B cell (primary cell): ENCODE results near the gene SLC22A12. TPM values are rescaled to one million over a fixed set of nuclear protein-coding genes. Genes with fewer than 3 reads are reported as not detected.

Experiments
- ATAC-seq: fragments of 200-7000 bp; cut with Tn5 transposase; one replicate; pipeline ENCODE4 v1.10.0; 2021; ENCODE audit warnings: low read depth, mild to moderate bottlenecking, moderate number of reproducible peaks, moderate library complexity
- CTCF ChIA-PET: fragments of 350-600 bp; sonication (Branson Sonifier 250); formaldehyde crosslinking; loops from one replicate; lab custom pipeline; 2021; ENCODE audit warnings: antibody characterized with exemption, inconsistent platforms; lab: Charles Lee
- POLR2A ChIA-PET: fragments of 350-600 bp; sonication (Branson Sonifier 250); formaldehyde crosslinking; loops from one replicate; lab custom pipeline; 2021; ENCODE audit warnings: antibody characterized with exemption; lab: Charles Lee
- DNase-seq: peaks from one replicate; pipeline ENCODE4 v3.0.0; 2013
- H2AFZ ChIP-seq: 2 replicates; pipeline ENCODE4 v1.6.1; 2012; ENCODE audit warnings: mild to moderate bottlenecking, low read depth, low read length; ENCODE audit not compliant: insufficient read depth, poor library complexity, severe bottlenecking
- H3K27ac ChIP-seq, 2 donors: 1 replicate in 1 of 2; 2 replicates in 1 of 2; pipeline ENCODE4 v1.5.1; 2012 to 2013; ENCODE audit warnings: low read length in 2 of 2, mild to moderate bottlenecking in 2 of 2, moderate library complexity in 1 of 2
- H3K27me3 ChIP-seq, 4 experiments: fragments of 200-600 bp in 1 of 4; sonication (generic) in 1 of 4; replicated peaks in 1 of 4; 1 replicate in 2 of 4; 2 replicates in 2 of 4; pipeline versions ENCODE4 v1.6.1 to v1.7.0; 2013 to 2016; ENCODE audit warnings: low read length in 3 of 4, mild to moderate bottlenecking in 2 of 4, mixed read lengths in 1 of 4, moderate library complexity in 1 of 4; ENCODE audit not compliant: insufficient read depth in 4 of 4, control insufficient read depth in 3 of 4; ENCODE audit errors: control extremely low read depth in 1 of 4
- H3K36me3 ChIP-seq, 2 experiments: replicated peaks in 1 of 2; 1 replicate in 1 of 2; 2 replicates in 1 of 2; pipeline versions ENCODE4 v1.6.1 to v1.7.1; 2013; ENCODE audit warnings: low read length in 1 of 2; ENCODE audit not compliant: insufficient read depth in 2 of 2, control insufficient read depth in 1 of 2; ENCODE audit errors: control extremely low read depth in 1 of 2, extremely low read depth in 1 of 2
- H3K4me1 ChIP-seq, 2 donors: fragments of 200-600 bp in 1 of 2; sonication (generic) in 1 of 2; 1 replicate in 1 of 2; 2 replicates in 1 of 2; pipeline versions ENCODE4 v1.5.1 to v1.6.1; 2013 to 2017; ENCODE audit warnings: low read length in 2 of 2; ENCODE audit not compliant: control insufficient read depth in 2 of 2, insufficient read depth in 2 of 2
- H3K4me2 ChIP-seq: replicated peaks from 2 replicates; pipeline ENCODE3; 2012; ENCODE audit warnings: mild to moderate bottlenecking, low read depth, low read length; ENCODE audit not compliant: poor library complexity, severe bottlenecking
- H3K4me3 ChIP-seq, 5 experiments: fragments of 200-600 bp in 1 of 5; sonication (generic) in 1 of 5; 1 replicate in 3 of 5; 2 replicates in 2 of 5; pipeline versions ENCODE4 v1.5.1 to v1.7.0; 2011 to 2016; ENCODE audit warnings: low read length in 4 of 5, mild to moderate bottlenecking in 4 of 5, low read depth in 2 of 5, control low read depth in 1 of 5, moderate library complexity in 1 of 5; ENCODE audit not compliant: insufficient read depth in 1 of 5; ENCODE audit errors: control extremely low read depth in 1 of 5, extremely low read depth in 1 of 5
- H3K79me2 ChIP-seq: fragments of 200-600 bp; sonication (generic); one replicate; pipeline ENCODE4 v1.6.0; 2016; ENCODE audit warnings: low read length; ENCODE audit not compliant: control insufficient read depth, insufficient read depth
- H3K9ac ChIP-seq: fragments of 200-600 bp; sonication (generic); 2 replicates; pipeline ENCODE4 v1.6.1; 2017; ENCODE audit warnings: mild to moderate bottlenecking, low read length, moderate library complexity
- H3K9me3 ChIP-seq, 3 donors: one replicate each; pipeline versions ENCODE4 v1.6.1 to v1.7.1; 2013; ENCODE audit warnings: low read length in 2 of 3; ENCODE audit not compliant: control insufficient read depth in 2 of 3, insufficient read depth in 1 of 3; ENCODE audit errors: control extremely low read depth in 1 of 3
- H4K20me1 ChIP-seq: 2 replicates; pipeline ENCODE4 v1.6.0; 2012; ENCODE audit warnings: mild to moderate bottlenecking, low read length; ENCODE audit not compliant: insufficient read depth, control insufficient read depth, poor library complexity, severe bottlenecking
- H3K27ac Mint-ChIP-seq: one replicate; pipeline ENCODE4 v1.8.0; 2021; ENCODE audit warnings: mixed read lengths
- H3K27me3 Mint-ChIP-seq: one replicate; pipeline ENCODE4 v1.8.0; 2021; ENCODE audit warnings: mixed read lengths
- H3K4me1 Mint-ChIP-seq: one replicate; pipeline ENCODE4 v1.8.0; 2021; ENCODE audit warnings: mixed read lengths
- H3K4me3 Mint-ChIP-seq: one replicate; pipeline ENCODE4 v1.8.0; 2021; ENCODE audit warnings: mixed read lengths
- H3K9me3 Mint-ChIP-seq: one replicate; pipeline ENCODE4 v1.8.0; 2022; ENCODE audit warnings: mixed read lengths; ENCODE audit not compliant: insufficient read depth
- EZH2 ChIP-seq: IDR thresholded peaks from 2 replicates; pipeline ENCODE4 v1.6.1; 2012; ENCODE audit warnings: borderline replicate concordance, low read depth, mild to moderate bottlenecking, moderate library complexity, low read length; ENCODE audit not compliant: insufficient read depth, poor library complexity, severe bottlenecking
- WGBS: methylation state at CpG from one replicate; pipeline ENCODE4 v1.1.5; 2013; ENCODE audit warnings: missing lambda C conversion rate; ENCODE audit not compliant: insufficient coverage; 5-methylcytosine and 5-hydroxymethylcytosine counted together
- intact Hi-C: fragments of 100-400 bp; cut with micrococcal nuclease; formaldehyde crosslinking; loops from one replicate; pipeline ENCODE4 v1.10.0; 2022
- polyA plus RNA-seq: library from polyadenylated mRNA; depleted of rRNA; stranded (reverse); fragments of >200 nt; gene quantifications from 2 replicates; pipeline ENCODE4 v1.2.3, GENCODE V29; 2012
- total RNA-seq, 2 donors: library from RNA; stranded (reverse); fragments of 120-200 nt in 1 of 2; gene quantifications; 1 replicate in 1 of 2; 2 replicates in 1 of 2; pipeline versions ENCODE4 v1.2.3 to v1.2.4, GENCODE V29; 2013 to 2022
- TF ChIP-seq, protein P1 (sequence below): fragments of 200-600 bp; IDR thresholded peaks from one replicate; pipeline ENCODE4 v1.8.0; 2022; ENCODE audit warnings: antibody characterized with exemption, mild to moderate bottlenecking

The SLC22A12 gene
- total and polyA plus RNA-seq, 2 donors (not counting 1 experiment from before 2014, with no cell fraction given), result not detected

DNA sequence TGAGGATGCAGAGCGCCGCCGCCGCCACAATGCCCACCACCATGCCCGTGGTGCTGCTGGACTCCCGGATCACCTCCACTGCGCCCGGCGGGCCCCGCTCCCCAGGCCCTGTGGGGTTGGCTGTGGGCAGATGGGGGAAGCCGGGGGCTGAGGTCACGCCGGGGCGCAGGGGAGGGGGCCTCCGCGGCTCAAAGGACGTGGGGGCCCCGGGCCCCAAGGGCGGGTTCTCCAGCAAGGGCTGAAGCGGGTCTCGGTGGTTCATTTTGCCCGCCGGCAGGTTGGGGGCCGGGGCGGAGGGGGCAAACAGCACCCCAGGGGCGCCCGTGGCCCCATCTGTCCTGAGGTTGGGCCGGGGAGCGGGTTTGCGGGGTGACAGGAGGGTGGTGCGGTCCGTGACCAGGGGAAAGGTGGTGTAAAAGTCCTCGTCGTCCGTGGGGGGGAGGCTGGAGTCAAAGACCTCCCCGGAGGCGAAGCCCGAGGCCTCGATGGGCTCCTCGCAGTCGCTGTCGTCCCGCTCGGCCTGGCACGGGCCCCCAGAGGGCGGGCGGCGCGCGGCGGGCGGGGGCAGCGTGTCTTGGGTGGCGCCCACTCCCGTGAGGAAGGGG is 16.5 kb downstream of the SLC22A12 start:
- 96% methylated on average over 51 of the region's 55 CpGs for WGBS
- DNase-seq, result no peak
- H3K36me3 ChIP-seq, result no peaks in the 10 kb centered on the region
- intact Hi-C loops, result no loop called here
- peaks cover 0 to 3% (median 0%) of the 10 kb centered on the region in 4 experiments for H3K27me3 ChIP-seq
- H4K20me1 ChIP-seq, result no peaks in the 10 kb centered on the region
- no peak overlapping the region for H3K4me3 ChIP-seq
- peaks cover 4% of the 10 kb centered on the region for H3K27me3 Mint-ChIP-seq
- CTCF ChIA-PET, result no interaction called here
- ATAC-seq, result no peak
- TF ChIP-seq, protein P1, sequence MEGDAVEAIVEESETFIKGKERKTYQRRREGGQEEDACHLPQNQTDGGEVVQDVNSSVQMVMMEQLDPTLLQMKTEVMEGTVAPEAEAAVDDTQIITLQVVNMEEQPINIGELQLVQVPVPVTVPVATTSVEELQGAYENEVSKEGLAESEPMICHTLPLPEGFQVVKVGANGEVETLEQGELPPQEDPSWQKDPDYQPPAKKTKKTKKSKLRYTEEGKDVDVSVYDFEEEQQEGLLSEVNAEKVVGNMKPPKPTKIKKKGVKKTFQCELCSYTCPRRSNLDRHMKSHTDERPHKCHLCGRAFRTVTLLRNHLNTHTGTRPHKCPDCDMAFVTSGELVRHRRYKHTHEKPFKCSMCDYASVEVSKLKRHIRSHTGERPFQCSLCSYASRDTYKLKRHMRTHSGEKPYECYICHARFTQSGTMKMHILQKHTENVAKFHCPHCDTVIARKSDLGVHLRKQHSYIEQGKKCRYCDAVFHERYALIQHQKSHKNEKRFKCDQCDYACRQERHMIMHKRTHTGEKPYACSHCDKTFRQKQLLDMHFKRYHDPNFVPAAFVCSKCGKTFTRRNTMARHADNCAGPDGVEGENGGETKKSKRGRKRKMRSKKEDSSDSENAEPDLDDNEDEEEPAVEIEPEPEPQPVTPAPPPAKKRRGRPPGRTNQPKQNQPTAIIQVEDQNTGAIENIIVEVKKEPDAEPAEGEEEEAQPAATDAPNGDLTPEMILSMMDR, result no peak
- TF ChIP-seq EZH2, result no peak
- H3K4me2 ChIP-seq, result no peak overlapping the region
- H3K79me2 ChIP-seq, result no peaks in the 10 kb centered on the region
- POLR2A ChIA-PET, result no interaction called here
- peaks cover 0 to 3% (median 0%) of the 10 kb centered on the region in 3 donors for H3K9me3 ChIP-seq
- no peak overlapping the region for H3K4me3 Mint-ChIP-seq
- H3K27ac ChIP-seq, result no peak overlapping the region
- H3K9me3 Mint-ChIP-seq, result no peaks in the 10 kb centered on the region
- H3K9ac ChIP-seq, result no peak overlapping the region
- H3K4me1 ChIP-seq, result peaks cover 0 to 3% of the 10 kb centered on the region in 2 donors
- H2AFZ ChIP-seq, result no peak overlapping the region
- H3K4me1 Mint-ChIP-seq, result peaks cover 3% of the 10 kb centered on the region
- no peak overlapping the region for H3K27ac Mint-ChIP-seq

DNA sequence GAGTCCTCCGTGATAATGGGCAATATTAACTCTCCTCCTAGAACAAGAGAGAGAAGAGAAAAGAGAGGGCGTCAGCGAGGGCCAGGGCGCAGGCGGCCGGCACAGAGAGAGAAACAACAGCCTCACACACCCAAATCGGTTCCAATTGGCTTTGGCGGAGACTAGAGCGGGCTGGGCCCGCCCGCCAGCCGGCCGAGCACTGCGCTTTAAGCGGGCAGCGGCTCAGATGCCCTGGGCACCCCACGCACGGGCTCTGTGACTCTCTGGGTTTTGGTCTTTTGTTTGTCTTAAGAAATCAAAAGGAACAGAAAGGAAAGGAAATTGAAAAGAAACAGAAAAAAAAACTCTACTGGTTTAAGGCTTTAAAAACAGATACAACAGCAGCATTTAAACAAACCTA is 17.0 kb downstream of the SLC22A12 start:
- Histone ChIP-seq H3K79me2 (no peaks in the 10 kb centered on the region), H3K9ac (no peak overlapping the region), H3K9me3 (peaks cover 0 to 3% (median 0%) of the 10 kb centered on the region in 3 donors), H3K27me3 (peaks cover 0 to 3% (median 0%) of the 10 kb centered on the region in 4 experiments), H3K4me3 (no peak overlapping the region), H3K4me2 (no peak overlapping the region), H4K20me1 (no peaks in the 10 kb centered on the region), H2AFZ (no peak overlapping the region), H3K4me1 (peaks cover 0 to 3% of the 10 kb centered on the region in 2 donors), H3K27ac (no peak overlapping the region), H3K36me3 (no peaks in the 10 kb centered on the region)
- no peaks in the 10 kb centered on the region for H3K9me3 Mint-ChIP-seq
- peaks cover 3% of the 10 kb centered on the region for H3K4me1 Mint-ChIP-seq
- intact Hi-C loops, result no loop called here
- H3K4me3 Mint-ChIP-seq, result no peak overlapping the region
- WGBS, result 93% methylated on average over 8 of the region's 18 CpGs
- POLR2A ChIA-PET, result no interaction called here
- no peak overlapping the region for H3K27ac Mint-ChIP-seq
- H3K27me3 Mint-ChIP-seq, result peaks cover 4% of the 10 kb centered on the region
- DNase-seq (no peak), ATAC-seq (no peak)
- CTCF ChIA-PET, result interaction anchor here (0.7 kb wide), 1 partner anchor 31 kb away, joined by 3 read pairs; no protein-coding TSS in a partner anchor
- TF ChIP-seq EZH2, result no peak
- TF ChIP-seq, protein P1, result no peak
